ENCODE measurements around the gene SOWAHA.

Gene SOWAHA

GRCh38 chr5:132825834-132826391 lies 12.8 kb downstream of the SOWAHA start:
- no peak for DNase-seq (ENCODE audit: low read depth in 3 of 3)

GRCh38 chr5:132826424-132827082 lies 13.5 kb downstream of the SOWAHA start:
- no peak for DNase-seq (ENCODE audit: low read depth in 3 of 3)

- no peak for DNase-seq (ENCODE audit: low read depth in 3 of 3)
Observed at GRCh38 chr5:132827943-132828673, 15.0 kb downstream of the SOWAHA start.

- no peak for DNase-seq (ENCODE audit: low read depth in 3 of 3)
Observed at GRCh38 chr5:132828846-132829494, 15.9 kb downstream of the SOWAHA start.

GRCh38 chr5:132829742-132830435 lies 16.8 kb downstream of the SOWAHA start:
- DNase-seq (ENCODE audit: low read depth in 3 of 3) = peak; percentile 49 to 64 (median 51)

GRCh38 chr5:132830436-132831094 lies 17.5 kb downstream of the SOWAHA start, which contains the start of gene SHROOM1:
Gene SHROOM1 (minus strand): TSS chr5:132830647. CDS start chr5:132826140, 4,507 bp downstream.
- DNase-seq (ENCODE audit: low read depth in 3 of 3) = no peak

GRCh38 chr5:132831095-132831860 lies 18.2 kb downstream of the SOWAHA start:
- no peak for DNase-seq (ENCODE audit: low read depth in 3 of 3)

- no peak for DNase-seq (ENCODE audit: low read depth in 3 of 3)
Observed at GRCh38 chr5:132832612-132833011, 19.5 kb downstream of the SOWAHA start.

- DNase-seq (ENCODE audit: low read depth in 3 of 3) = no peak
Observed at GRCh38 chr5:132834057-132834456, 21.0 kb downstream of the SOWAHA start.

- DNase-seq (ENCODE audit: low read depth in 3 of 3) = no peak
Observed at GRCh38 chr5:132836852-132837251, 23.8 kb downstream of the SOWAHA start.

GRCh38 chr5:132837868-132838267 lies 24.8 kb downstream of the SOWAHA start:
- no peak for DNase-seq (ENCODE audit: low read depth in 3 of 3)

GRCh38 chr5:132838516-132839282 lies 25.6 kb downstream of the SOWAHA start:
- DNase-seq (ENCODE audit: low read depth in 3 of 3) = no peak

GRCh38 chr5:132839426-132840301 lies 26.6 kb downstream of the SOWAHA start:
- DNase-seq (ENCODE audit: low read depth in 3 of 3) = no peak

- DNase-seq (ENCODE audit: low read depth in 3 of 3) = no peak
Observed at GRCh38 chr5:132840313-132840712, 27.2 kb downstream of the SOWAHA start.

GRCh38 chr5:132840896-132841295 lies 27.8 kb downstream of the SOWAHA start:
- DNase-seq (ENCODE audit: low read depth in 3 of 3) = no peak

GRCh38 chr5:132841305-132841704 lies 28.2 kb downstream of the SOWAHA start:
- DNase-seq (ENCODE audit: low read depth in 3 of 3) = no peak

GRCh38 chr5:132848270-132848669 lies 35.2 kb downstream of the SOWAHA start:
- DNase-seq (ENCODE audit: low read depth in 3 of 3) = no peak

- no peak for DNase-seq (ENCODE audit: low read depth in 3 of 3)
Observed at GRCh38 chr5:132849347-132849746, 36.2 kb downstream of the SOWAHA start.

GRCh38 chr5:132850066-132850465 lies 37.0 kb downstream of the SOWAHA start:
- no peak for DNase-seq (ENCODE audit: low read depth in 3 of 3)
